K562 (cell line): Measurements from ENCODE around the gene INSL3. TPM values are rescaled to one million over a fixed set of nuclear protein-coding genes. Genes with fewer than 3 reads are reported as not detected.

Experiments
- ARID2 ChIP-seq: fragments of 450-650 bp; IDR thresholded peaks from 2 replicates; pipeline ENCODE4 v1.6.1; 2017; ENCODE audit warnings: antibody characterized with exemption, mild to moderate bottlenecking
- BRF1 ChIP-seq: IDR thresholded peaks from 3 replicates; pipeline ENCODE4 v1.6.1; 2011; ENCODE audit warnings: borderline replicate concordance, mild to moderate bottlenecking; ENCODE audit not compliant: insufficient read length; ENCODE audit errors: extremely low read depth
- CTBP1 ChIP-seq: fragments of 450-650 bp; IDR thresholded peaks from 2 replicates; pipeline ENCODE4 v1.6.1; 2016; ENCODE audit warnings: borderline replicate concordance
- DPF2 ChIP-seq: fragments of 450-650 bp; IDR thresholded peaks from 2 replicates; pipeline ENCODE4 v1.6.1; 2016
- EGR1 ChIP-seq: fragments of 450-650 bp; conservative IDR thresholded peaks from 2 replicates; pipeline ENCODE4 v1.6.1; 2017; ENCODE audit warnings: mild to moderate bottlenecking
- JUND ChIP-seq, 2 experiments: IDR thresholded peaks; 2 replicates in 1 of 2; 3 replicates in 1 of 2; pipeline ENCODE4 v1.6.1; 2011; ENCODE audit warnings: borderline replicate concordance in 2 of 2, low read depth in 2 of 2, low read length in 2 of 2, improper control_type of control experiment in 1 of 2, missing biosample characterization in 1 of 2, missing genetic modification characterization in 1 of 2, missing genetic modification reagents in 1 of 2
- KAT2B ChIP-seq: IDR thresholded peaks from one replicate; pipeline ENCODE4 v1.6.1; 2012; ENCODE audit warnings: low read depth, mild to moderate bottlenecking, control low read depth, inconsistent platforms, low read length, moderate library complexity
- MAZ ChIP-seq, 2 experiments: fragments of 450-650 bp in 1 of 2; sonication (generic) in 1 of 2; formaldehyde crosslinking; IDR thresholded peaks in 1 of 2; conservative IDR thresholded peaks in 1 of 2; 2 replicates each; pipeline versions ENCODE4 v1.4.0 to v1.5.0; 2020; ENCODE audit warnings: mild to moderate bottlenecking in 1 of 2, missing genetic modification reagents in 1 of 2
- MYBL2 ChIP-seq, 2 experiments: fragments of 450-650 bp in 1 of 2; sonication (generic) in 1 of 2; formaldehyde crosslinking in 1 of 2; IDR thresholded peaks; 2 replicates each; pipeline versions ENCODE4 v1.6.1 to v1.8.1; 2017 to 2022; ENCODE audit warnings: borderline replicate concordance in 1 of 2, inconsistent platforms in 1 of 2, low read depth in 1 of 2, mild to moderate bottlenecking in 1 of 2, missing genetic modification reagents in 1 of 2, moderate library complexity in 1 of 2
- MYNN ChIP-seq, 2 experiments: sonication (generic); formaldehyde crosslinking in 1 of 2; IDR thresholded peaks; 2 replicates each; pipeline versions ENCODE4 v1.5.0 to v1.6.1; 2016 to 2020; ENCODE audit warnings: antibody characterized with exemption in 1 of 2, missing genetic modification reagents in 1 of 2
- RAD21 ChIP-seq, 2 experiments: fragments of 250-450 bp in 1 of 2; fragments of 450-650 bp in 1 of 2; sonication (Bioruptor Pico) in 1 of 2; formaldehyde crosslinking in 1 of 2; IDR thresholded peaks in 1 of 2; conservative IDR thresholded peaks in 1 of 2; 2 replicates each; pipeline versions ENCODE4 v1.4.0 to v1.8.0; 2020 to 2022; ENCODE audit warnings: mild to moderate bottlenecking in 2 of 2, moderate library complexity in 1 of 2
- polyA plus RNA-seq, 8 experiments: library from polyadenylated mRNA; depleted of rRNA in 4 of 8; stranded (reverse) in 5 of 8; unstranded in 3 of 8; fragments of >200 nt; fragmentation: Nextera tagmentation in 2 of 8; fragmentation: Illumina TruSeq in 1 of 8; extraction: Ambion mirVana in 2 of 8; extraction: Trizol in 1 of 8; gene quantifications; 2 replicates each; pipeline versions ENCODE4 v1.2.1 to v1.2.3, GENCODE V29; 2011 to 2014; ENCODE audit warnings: inconsistent platforms in 1 of 8, missing spikeins in 1 of 8
- total RNA-seq, 7 experiments: library from RNA; depleted of rRNA in 6 of 7; stranded (reverse); fragments of >200 nt in 6 of 7; fragmentation: Illumina TruSeq in 2 of 7; extraction: Trizol in 2 of 7; gene quantifications; 2 replicates each; pipeline versions ENCODE4 v1.2.1 to v1.2.3, GENCODE V29; 2011 to 2021; ENCODE audit warnings: low replicate concordance in 1 of 7
- TF ChIP-seq, protein P1 (sequence below): sonication (generic); formaldehyde crosslinking; IDR thresholded peaks from 2 replicates; pipeline ENCODE4 v1.8.0; 2022; ENCODE audit warnings: missing genetic modification reagents, mild to moderate bottlenecking, moderate library complexity, borderline replicate concordance
- TF ChIP-seq, protein P2 (sequence below): fragments of 250-450 bp; sonication (Bioruptor Pico); IDR thresholded peaks from 2 replicates; pipeline ENCODE4 v1.4.0; 2020; ENCODE audit warnings: borderline replicate concordance
- TF ChIP-seq, protein P3 (sequence below): sonication (generic); formaldehyde crosslinking; IDR thresholded peaks from 2 replicates; pipeline ENCODE4 v1.8.0; 2023; ENCODE audit warnings: mild to moderate bottlenecking, missing genetic modification reagents
- TF ChIP-seq, protein P4 (sequence below): sonication (generic); formaldehyde crosslinking; IDR thresholded peaks from 2 replicates; pipeline ENCODE4 v1.8.0; 2022; ENCODE audit warnings: mild to moderate bottlenecking, missing genetic modification reagents
- TF ChIP-seq, protein P5 (sequence below): sonication (generic); formaldehyde crosslinking; IDR thresholded peaks from 2 replicates; pipeline ENCODE4 v1.8.1; 2022; ENCODE audit warnings: missing genetic modification reagents
- TF ChIP-seq, protein P6 (sequence below), 3 experiments: IDR thresholded peaks in 2 of 3; conservative IDR thresholded peaks in 1 of 3; 2 replicates each; pipeline ENCODE4 v1.5.1; 2011 to 2012; ENCODE audit warnings: low read length in 3 of 3, mild to moderate bottlenecking in 3 of 3, control low read depth in 2 of 3, improper control_type of control experiment in 1 of 3, inconsistent platforms in 1 of 3, low read depth in 1 of 3, mixed read lengths in 1 of 3, moderate library complexity in 1 of 3; ENCODE audit not compliant: insufficient read depth in 2 of 3

The INSL3 gene
- total and polyA plus RNA-seq, 9 of the 15 experiments (the other 6 are each of a cell fraction or from before 2014, with no cell fraction given), result not detected

DNA sequence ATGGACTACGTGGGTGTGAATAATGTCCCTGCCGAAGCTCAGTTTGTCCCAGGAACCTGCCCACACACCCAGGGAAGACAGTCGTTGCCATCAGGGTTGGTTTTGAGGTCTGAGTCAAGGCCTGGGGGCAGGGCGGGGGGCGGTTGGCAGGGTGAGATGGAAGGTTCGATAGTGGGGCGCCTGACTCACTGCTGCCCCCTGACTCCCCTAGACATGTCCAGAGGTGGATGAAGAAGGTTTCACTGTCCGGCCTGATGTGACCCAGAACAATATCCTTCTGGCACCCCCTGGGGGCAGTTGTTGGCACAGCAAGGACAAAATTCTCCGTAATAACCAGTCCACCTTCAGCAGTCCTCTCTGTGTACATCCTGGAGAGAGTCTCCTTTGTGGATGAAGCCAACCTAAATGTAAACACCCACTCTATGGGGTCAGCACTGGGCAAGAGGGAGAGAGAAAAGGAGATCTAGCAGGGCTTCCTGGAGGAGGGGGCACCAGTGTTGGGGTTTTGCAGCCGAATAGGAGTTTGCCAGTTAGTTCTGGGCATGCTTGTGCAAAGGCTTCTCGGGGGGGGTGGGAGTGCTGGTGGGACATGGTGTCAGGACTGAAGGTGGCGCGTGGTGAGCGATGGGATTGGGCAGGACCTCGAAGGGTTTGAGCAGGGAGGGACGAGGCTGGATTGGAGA is 45.9 kb downstream of the INSL3 start (continued):
- TF ChIP-seq, protein P1, sequence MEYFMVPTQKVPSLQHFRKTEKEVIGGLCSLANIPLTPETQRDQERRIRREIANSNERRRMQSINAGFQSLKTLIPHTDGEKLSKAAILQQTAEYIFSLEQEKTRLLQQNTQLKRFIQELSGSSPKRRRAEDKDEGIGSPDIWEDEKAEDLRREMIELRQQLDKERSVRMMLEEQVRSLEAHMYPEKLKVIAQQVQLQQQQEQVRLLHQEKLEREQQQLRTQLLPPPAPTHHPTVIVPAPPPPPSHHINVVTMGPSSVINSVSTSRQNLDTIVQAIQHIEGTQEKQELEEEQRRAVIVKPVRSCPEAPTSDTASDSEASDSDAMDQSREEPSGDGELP, result peak; percentile 25; the same call in 1 of the 2 replicates
- TF ChIP-seq EGR1 (peak; percentile 69), MAZ (CRISPR knock-in tag; conservative IDR thresholded peaks at IDR 0.05 in 1 of 2, IDR thresholded peaks at IDR 0.05 in 1 of 2) (peak; percentile 21 to 49; a peak in 3 of 4 replicates), RAD21 (CRISPR knock-in tag; conservative IDR thresholded peaks at IDR 0.05 in 1 of 2, IDR thresholded peaks at IDR 0.05 in 1 of 2) (peak; percentile 83 to 89), BRF1 (no peak), MYBL2 (IDR thresholded peaks at IDR 0.05; ENCODE audit: low read depth) (no peak), MYBL2 (CRISPR knock-in tag; IDR thresholded peaks at IDR 0.05; ENCODE audit: borderline replicate concordance) (no peak), KAT2B (no peak), MYNN (IDR thresholded peaks at IDR 0.05) (peak; percentile 80), MYNN (CRISPR knock-in tag; IDR thresholded peaks at IDR 0.05) (no peak), ARID2 (0 out of 2 replicates have a peak, but pooled peaks have one; percentile 12), DPF2 (peak; percentile 57; the same call in 1 of the 2 replicates), CTBP1 (0 out of 2 replicates have a peak, but pooled peaks have one; percentile 48), JUND (IDR thresholded peaks at IDR 0.05; ENCODE audit: borderline replicate concordance, low read depth, low read length) (peak; percentile 49; the same call in 1 of the 2 replicates), JUND (tag; IDR thresholded peaks at IDR 0.05; ENCODE audit: borderline replicate concordance, low read depth, low read length) (no peak; the same call in 2 of the 3 replicates)
- TF ChIP-seq, protein P2, sequence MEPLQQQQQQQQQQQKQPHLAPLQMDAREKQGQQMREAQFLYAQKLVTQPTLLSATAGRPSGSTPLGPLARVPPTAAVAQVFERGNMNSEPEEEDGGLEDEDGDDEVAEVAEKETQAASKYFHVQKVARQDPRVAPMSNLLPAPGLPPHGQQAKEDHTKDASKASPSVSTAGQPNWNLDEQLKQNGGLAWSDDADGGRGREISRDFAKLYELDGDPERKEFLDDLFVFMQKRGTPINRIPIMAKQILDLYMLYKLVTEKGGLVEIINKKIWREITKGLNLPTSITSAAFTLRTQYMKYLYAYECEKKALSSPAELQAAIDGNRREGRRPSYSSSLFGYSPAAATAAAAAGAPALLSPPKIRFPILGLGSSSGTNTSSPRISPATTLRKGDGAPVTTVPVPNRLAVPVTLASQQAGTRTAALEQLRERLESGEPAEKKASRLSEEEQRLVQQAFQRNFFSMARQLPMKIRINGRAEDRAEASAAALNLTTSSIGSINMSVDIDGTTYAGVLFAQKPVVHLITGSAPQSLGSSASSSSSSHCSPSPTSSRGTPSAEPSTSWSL (CRISPR knock-in tag), result no peak
- TF ChIP-seq, protein P3, sequence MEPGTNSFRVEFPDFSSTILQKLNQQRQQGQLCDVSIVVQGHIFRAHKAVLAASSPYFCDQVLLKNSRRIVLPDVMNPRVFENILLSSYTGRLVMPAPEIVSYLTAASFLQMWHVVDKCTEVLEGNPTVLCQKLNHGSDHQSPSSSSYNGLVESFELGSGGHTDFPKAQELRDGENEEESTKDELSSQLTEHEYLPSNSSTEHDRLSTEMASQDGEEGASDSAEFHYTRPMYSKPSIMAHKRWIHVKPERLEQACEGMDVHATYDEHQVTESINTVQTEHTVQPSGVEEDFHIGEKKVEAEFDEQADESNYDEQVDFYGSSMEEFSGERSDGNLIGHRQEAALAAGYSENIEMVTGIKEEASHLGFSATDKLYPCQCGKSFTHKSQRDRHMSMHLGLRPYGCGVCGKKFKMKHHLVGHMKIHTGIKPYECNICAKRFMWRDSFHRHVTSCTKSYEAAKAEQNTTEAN (CRISPR knock-in tag), result no peak
- TF ChIP-seq, protein P4, sequence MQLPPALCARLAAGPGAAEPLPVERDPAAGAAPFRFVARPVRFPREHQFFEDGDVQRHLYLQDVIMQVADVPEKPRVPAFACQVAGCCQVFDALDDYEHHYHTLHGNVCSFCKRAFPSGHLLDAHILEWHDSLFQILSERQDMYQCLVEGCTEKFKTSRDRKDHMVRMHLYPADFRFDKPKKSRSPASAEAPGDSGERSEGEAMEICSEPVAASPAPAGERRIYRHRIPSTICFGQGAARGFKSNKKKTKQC, result no peak
- TF ChIP-seq, protein P5, sequence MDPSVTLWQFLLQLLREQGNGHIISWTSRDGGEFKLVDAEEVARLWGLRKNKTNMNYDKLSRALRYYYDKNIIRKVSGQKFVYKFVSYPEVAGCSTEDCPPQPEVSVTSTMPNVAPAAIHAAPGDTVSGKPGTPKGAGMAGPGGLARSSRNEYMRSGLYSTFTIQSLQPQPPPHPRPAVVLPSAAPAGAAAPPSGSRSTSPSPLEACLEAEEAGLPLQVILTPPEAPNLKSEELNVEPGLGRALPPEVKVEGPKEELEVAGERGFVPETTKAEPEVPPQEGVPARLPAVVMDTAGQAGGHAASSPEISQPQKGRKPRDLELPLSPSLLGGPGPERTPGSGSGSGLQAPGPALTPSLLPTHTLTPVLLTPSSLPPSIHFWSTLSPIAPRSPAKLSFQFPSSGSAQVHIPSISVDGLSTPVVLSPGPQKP (CRISPR knock-in tag), result no peak
- TF ChIP-seq, protein P6, sequence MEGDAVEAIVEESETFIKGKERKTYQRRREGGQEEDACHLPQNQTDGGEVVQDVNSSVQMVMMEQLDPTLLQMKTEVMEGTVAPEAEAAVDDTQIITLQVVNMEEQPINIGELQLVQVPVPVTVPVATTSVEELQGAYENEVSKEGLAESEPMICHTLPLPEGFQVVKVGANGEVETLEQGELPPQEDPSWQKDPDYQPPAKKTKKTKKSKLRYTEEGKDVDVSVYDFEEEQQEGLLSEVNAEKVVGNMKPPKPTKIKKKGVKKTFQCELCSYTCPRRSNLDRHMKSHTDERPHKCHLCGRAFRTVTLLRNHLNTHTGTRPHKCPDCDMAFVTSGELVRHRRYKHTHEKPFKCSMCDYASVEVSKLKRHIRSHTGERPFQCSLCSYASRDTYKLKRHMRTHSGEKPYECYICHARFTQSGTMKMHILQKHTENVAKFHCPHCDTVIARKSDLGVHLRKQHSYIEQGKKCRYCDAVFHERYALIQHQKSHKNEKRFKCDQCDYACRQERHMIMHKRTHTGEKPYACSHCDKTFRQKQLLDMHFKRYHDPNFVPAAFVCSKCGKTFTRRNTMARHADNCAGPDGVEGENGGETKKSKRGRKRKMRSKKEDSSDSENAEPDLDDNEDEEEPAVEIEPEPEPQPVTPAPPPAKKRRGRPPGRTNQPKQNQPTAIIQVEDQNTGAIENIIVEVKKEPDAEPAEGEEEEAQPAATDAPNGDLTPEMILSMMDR (IDR thresholded peaks at IDR 0.05 in 2 of 3, conservative IDR thresholded peaks at IDR 0.05 in 1 of 3; ENCODE audit: insufficient read depth in 2 of 3, low read depth in 1 of 3, low read length in 3 of 3), result peak; percentile 92 to 96 (median 94)
